ENCODE results near the gene GRIA1.

GRCh38 chr5:153523211-153523610 is 32.7 kb downstream of the GRIA1 start:
- TF ChIP-seq CTCF (IDR thresholded peaks at IDR 0.05): no peak
- TF ChIP-seq EZH2 (IDR thresholded peaks at IDR 0.05): no peak
- TF ChIP-seq EZH2phosphoT487 (IDR thresholded peaks at IDR 0.05): no peak

All from neural progenitor cell (in vitro differentiated cells).